ENCODE results near the gene LARGE1.

DNA sequence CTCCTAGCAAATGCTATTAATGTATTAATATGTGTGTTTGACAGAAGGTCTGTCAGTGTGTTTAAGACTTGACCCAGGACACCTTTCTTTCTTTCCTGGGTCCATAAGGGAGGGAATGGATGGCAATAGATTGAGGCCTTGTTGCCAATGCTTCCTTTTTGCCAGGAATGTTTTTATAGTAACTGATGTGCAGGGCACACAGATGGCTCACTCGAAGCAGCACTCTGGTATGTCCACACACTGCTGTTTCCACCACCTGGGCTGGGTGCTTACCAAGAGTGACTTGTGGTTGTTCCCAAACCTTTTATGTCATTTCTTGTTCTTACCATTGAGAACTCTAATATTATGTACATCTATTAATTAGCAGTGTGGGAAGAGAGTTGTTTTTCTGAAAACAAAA, 465.2 kb downstream of the LARGE1 start:
- TF ChIP-seq, protein P1, sequence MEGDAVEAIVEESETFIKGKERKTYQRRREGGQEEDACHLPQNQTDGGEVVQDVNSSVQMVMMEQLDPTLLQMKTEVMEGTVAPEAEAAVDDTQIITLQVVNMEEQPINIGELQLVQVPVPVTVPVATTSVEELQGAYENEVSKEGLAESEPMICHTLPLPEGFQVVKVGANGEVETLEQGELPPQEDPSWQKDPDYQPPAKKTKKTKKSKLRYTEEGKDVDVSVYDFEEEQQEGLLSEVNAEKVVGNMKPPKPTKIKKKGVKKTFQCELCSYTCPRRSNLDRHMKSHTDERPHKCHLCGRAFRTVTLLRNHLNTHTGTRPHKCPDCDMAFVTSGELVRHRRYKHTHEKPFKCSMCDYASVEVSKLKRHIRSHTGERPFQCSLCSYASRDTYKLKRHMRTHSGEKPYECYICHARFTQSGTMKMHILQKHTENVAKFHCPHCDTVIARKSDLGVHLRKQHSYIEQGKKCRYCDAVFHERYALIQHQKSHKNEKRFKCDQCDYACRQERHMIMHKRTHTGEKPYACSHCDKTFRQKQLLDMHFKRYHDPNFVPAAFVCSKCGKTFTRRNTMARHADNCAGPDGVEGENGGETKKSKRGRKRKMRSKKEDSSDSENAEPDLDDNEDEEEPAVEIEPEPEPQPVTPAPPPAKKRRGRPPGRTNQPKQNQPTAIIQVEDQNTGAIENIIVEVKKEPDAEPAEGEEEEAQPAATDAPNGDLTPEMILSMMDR (IDR thresholded peaks at IDR 0.05 in 8 of 11, conservative IDR thresholded peaks at IDR 0.05 in 3 of 11) = no peak
- no peak for TF ChIP-seq POLR2AphosphoS5 (IDR thresholded peaks at IDR 0.05)
